Lower leg skin (tissue), 3 donors: Measurements from ENCODE around the gene AMELY.

ENCODE experiments used
- CTCF ChIP-seq, 3 donors: fragments of 450-650 bp; IDR thresholded peaks; one replicate each; pipeline ENCODE4 v1.5.1; 2016; ENCODE audit warnings: antibody characterized with exemption in 3 of 3, mild to moderate bottlenecking in 3 of 3, moderate library complexity in 2 of 3
- POLR2A ChIP-seq, 2 donors: fragments of 450-650 bp; IDR thresholded peaks; one replicate each; pipeline ENCODE4 v1.6.1; 2016 to 2017; ENCODE audit warnings: antibody characterized with exemption in 2 of 2, mild to moderate bottlenecking in 1 of 2, moderate library complexity in 1 of 2

DNA sequence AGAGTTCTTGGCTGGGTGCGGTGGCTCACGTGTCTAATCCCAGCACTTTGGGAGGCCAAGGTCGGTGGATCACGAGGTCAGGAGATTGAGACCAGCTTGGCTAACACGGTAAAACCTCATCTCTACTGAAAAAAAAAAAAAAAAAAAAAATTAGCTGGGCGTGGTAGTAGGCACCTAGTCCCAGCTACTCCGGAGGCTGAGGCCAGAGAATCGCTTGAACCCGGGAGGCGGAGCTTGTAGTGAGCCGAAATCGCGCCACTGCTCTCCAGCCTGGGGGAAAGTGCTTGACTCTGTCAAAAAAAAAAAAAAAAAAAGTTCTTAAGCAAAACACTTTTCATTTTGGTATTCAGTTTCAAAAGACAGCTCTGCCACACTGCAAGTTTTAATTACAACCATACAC, 36.8 kb upstream of the AMELY start:
- TF ChIP-seq CTCF (IDR thresholded peaks at IDR 0.05) (no peak), POLR2A (IDR thresholded peaks at IDR 0.05) (no peak)
